Karpas-422 (cell line): ENCODE measurements around the gene POMGNT2. TPM values are rescaled to one million over a fixed set of nuclear protein-coding genes. Genes with fewer than 3 reads are reported as not detected.

ENCODE experiments used
- DNase-seq: peaks from one replicate; pipeline ENCODE4 v3.0.0-alpha.2; 2015
- H2AFZ ChIP-seq: fragments of 200-600 bp; sonication (generic); 2 replicates; pipeline ENCODE4 v1.6.1; 2014; ENCODE audit warnings: antibody characterized with exemption, low read length, mixed read lengths
- H3K27ac ChIP-seq: fragments of 200-600 bp; sonication (generic); 2 replicates; pipeline ENCODE4 v1.5.1; 2014; ENCODE audit warnings: mild to moderate bottlenecking, low read length, moderate library complexity
- H3K27me3 ChIP-seq: fragments of 200-600 bp; sonication (generic); 2 replicates; pipeline ENCODE4 v1.6.1; 2014; ENCODE audit warnings: low read length, mixed read lengths
- H3K36me3 ChIP-seq: fragments of 200-600 bp; sonication (generic); 2 replicates; pipeline ENCODE4 v1.6.1; 2014; ENCODE audit warnings: low read length, mixed read lengths; ENCODE audit not compliant: insufficient read depth
- H3K4me1 ChIP-seq: fragments of 200-600 bp; sonication (generic); 2 replicates; pipeline ENCODE4 v1.6.1; 2014; ENCODE audit warnings: mild to moderate bottlenecking, low read length, mixed read lengths
- H3K4me2 ChIP-seq: fragments of 200-600 bp; sonication (generic); 2 replicates; pipeline ENCODE4 v1.6.1; 2014; ENCODE audit warnings: low read length, low read depth, mild to moderate bottlenecking; ENCODE audit not compliant: poor library complexity, severe bottlenecking
- H3K4me3 ChIP-seq: fragments of 200-600 bp; sonication (generic); 2 replicates; pipeline ENCODE4 v1.5.1; 2014; ENCODE audit warnings: mild to moderate bottlenecking, antibody characterized with exemption, low read length, mixed read lengths
- H3K79me2 ChIP-seq: fragments of 200-600 bp; sonication (generic); 2 replicates; pipeline ENCODE4 v1.6.1; 2014; ENCODE audit warnings: mild to moderate bottlenecking, low read length, mixed read lengths
- H3K9ac ChIP-seq: fragments of 200-600 bp; sonication (generic); 2 replicates; pipeline ENCODE4 v1.6.0; 2014; ENCODE audit warnings: low read length
- H3K9me2 ChIP-seq: fragments of 200-600 bp; sonication (generic), shearing (Covaris generic); replicated peaks from 2 replicates; pipeline ENCODE4 v1.6.0; 2014; ENCODE audit warnings: mild to moderate bottlenecking, low read length, moderate library complexity; ENCODE audit not compliant: insufficient read depth
- H3K9me3 ChIP-seq: fragments of 300-700, 200-600 bp; sonication (generic); 2 replicates; pipeline ENCODE4 v1.6.1; 2014; ENCODE audit warnings: low read length, mixed read lengths
- H4K20me1 ChIP-seq: fragments of 200-600 bp; sonication (generic); 2 replicates; pipeline ENCODE4 v1.6.1; 2014; ENCODE audit warnings: mild to moderate bottlenecking, antibody characterized with exemption, low read length, low read depth; ENCODE audit not compliant: insufficient read depth
- total RNA-seq: library from RNA; depleted of rRNA; stranded (reverse); fragments of >200 nt; shearing (Covaris generic); gene quantifications from 2 replicates; pipeline ENCODE4 v1.2.3, GENCODE V29; 2014; ENCODE audit warnings: low replicate concordance; rRNA removed

POMGNT2 gene
- total RNA-seq, 1 experiment from 2014 or later: 59.3 TPM

- H3K9me3 ChIP-seq: no peaks in the 10 kb centered on the region
- H3K27ac ChIP-seq: peak overlapping the region; percentile 100
- H3K4me3 ChIP-seq: peak overlapping the region; percentile 38
- DNase-seq: no peak
- no peaks in the 10 kb centered on the region for H3K36me3 ChIP-seq
- no peaks in the 10 kb centered on the region for H3K27me3 ChIP-seq
- H4K20me1 ChIP-seq: no peaks in the 10 kb centered on the region
- peak overlapping the region; percentile 58 for H3K4me2 ChIP-seq
- peak overlapping the region; percentile 38 for H3K9ac ChIP-seq
- no peaks in the 10 kb centered on the region for H3K9me2 ChIP-seq
- no peak overlapping the region for H2AFZ ChIP-seq
- H3K79me2 ChIP-seq: peaks cover 5% of the 10 kb centered on the region; the same call in 1 of the 2 replicates
- H3K4me1 ChIP-seq: peaks cover 99% of the 10 kb centered on the region
Measured at GRCh38 chr3:43034200-43034599, 71.7 kb downstream of the POMGNT2 start.

- Histone ChIP-seq H3K36me3 (no peaks in the 10 kb centered on the region), H3K27ac (peak overlapping the region; percentile 100), H3K79me2 (peaks cover 5% of the 10 kb centered on the region; the same call in 1 of the 2 replicates), H3K4me3 (peak overlapping the region; percentile 8; the same call in 1 of the 2 replicates), H3K9ac (peak overlapping the region; percentile 70), H3K4me2 (peak overlapping the region; percentile 61), H4K20me1 (no peaks in the 10 kb centered on the region), H3K27me3 (no peaks in the 10 kb centered on the region), H2AFZ (no peak overlapping the region), H3K9me2 (no peaks in the 10 kb centered on the region), H3K9me3 (no peaks in the 10 kb centered on the region), H3K4me1 (peaks cover 100% of the 10 kb centered on the region)
- DNase-seq: no peak
Measured at GRCh38 chr3:43032646-43033628, 72.9 kb downstream of the POMGNT2 start.

DNA sequence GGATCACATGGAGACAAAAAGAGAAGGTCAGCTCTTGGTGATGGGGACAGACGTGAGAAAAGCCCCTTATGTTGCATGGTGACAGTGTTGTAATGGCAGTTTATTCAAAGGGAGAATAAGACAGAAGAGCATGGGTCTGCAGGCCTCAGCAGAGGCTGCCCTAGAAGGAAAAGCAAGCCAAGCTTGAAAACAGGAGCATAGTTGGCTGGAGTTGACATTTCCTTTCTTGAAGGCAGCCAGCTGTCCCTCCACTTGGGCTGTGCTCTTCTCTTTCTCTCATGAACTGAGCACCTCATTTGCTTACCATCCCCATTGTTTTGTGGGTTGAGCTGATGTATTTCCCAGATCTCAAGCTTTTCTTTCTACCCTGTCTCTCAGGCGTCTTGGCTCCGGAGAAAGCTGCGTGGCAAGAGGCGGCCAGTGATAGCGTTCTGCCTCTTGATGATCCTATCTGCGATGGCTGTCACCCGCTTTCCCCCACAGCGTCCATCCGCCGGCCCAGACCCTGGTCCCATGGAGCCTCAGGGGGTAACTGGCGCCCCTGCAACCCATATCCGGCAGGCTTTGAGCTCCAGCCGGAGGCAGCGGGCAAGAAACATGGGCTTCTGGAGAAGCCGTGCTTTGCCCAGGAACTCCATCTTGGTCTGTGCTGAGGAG lies 73.9 kb downstream of the POMGNT2 start:
- H3K4me2 ChIP-seq: peak overlapping the region; percentile 61
- peak overlapping the region; percentile 100 for H3K27ac ChIP-seq
- peaks cover 100% of the 10 kb centered on the region for H3K4me1 ChIP-seq
- peak overlapping the region; percentile 8; the same call in 1 of the 2 replicates for H3K4me3 ChIP-seq
- no peak overlapping the region for H2AFZ ChIP-seq
- H3K36me3 ChIP-seq: no peaks in the 10 kb centered on the region
- H3K9me3 ChIP-seq: no peaks in the 10 kb centered on the region
- peak overlapping the region; percentile 70 for H3K9ac ChIP-seq
- peak; percentile 65 for DNase-seq
- no peaks in the 10 kb centered on the region for H4K20me1 ChIP-seq
- H3K27me3 ChIP-seq: no peaks in the 10 kb centered on the region
- H3K9me2 ChIP-seq: no peaks in the 10 kb centered on the region
- peaks cover 5% of the 10 kb centered on the region; the same call in 1 of the 2 replicates for H3K79me2 ChIP-seq

- H3K9me2 ChIP-seq: no peaks in the 10 kb centered on the region
- peaks cover 5% of the 10 kb centered on the region; the same call in 1 of the 2 replicates for H3K79me2 ChIP-seq
- H3K9me3 ChIP-seq: no peaks in the 10 kb centered on the region
- H3K4me3 ChIP-seq: no peak overlapping the region
- no peaks in the 10 kb centered on the region for H3K27me3 ChIP-seq
- peak overlapping the region; percentile 70 for H3K9ac ChIP-seq
- H3K27ac ChIP-seq: peak overlapping the region; percentile 100
- peak; percentile 96 for DNase-seq
- H3K36me3 ChIP-seq: no peaks in the 10 kb centered on the region
- H3K4me2 ChIP-seq: peak overlapping the region; percentile 61
- no peak overlapping the region for H2AFZ ChIP-seq
- H3K4me1 ChIP-seq: peaks cover 100% of the 10 kb centered on the region
- no peaks in the 10 kb centered on the region for H4K20me1 ChIP-seq
Measured at GRCh38 chr3:43031485-43031884, 74.4 kb downstream of the POMGNT2 start.

GRCh38 chr3:43030162-43030935 lies 75.5 kb downstream of the POMGNT2 start:
- no peak for DNase-seq
- Histone ChIP-seq H3K9ac (peak overlapping the region; percentile 68), H3K79me2 (peaks cover 5% of the 10 kb centered on the region; the same call in 1 of the 2 replicates), H3K9me3 (no peaks in the 10 kb centered on the region), H3K27ac (peak overlapping the region; percentile 100), H3K9me2 (no peaks in the 10 kb centered on the region), H3K27me3 (no peaks in the 10 kb centered on the region), H3K4me3 (0 out of 2 replicates have a peak overlapping the region, but pooled peaks have one; percentile 17), H2AFZ (no peak overlapping the region), H3K4me2 (peak overlapping the region; percentile 61), H4K20me1 (no peaks in the 10 kb centered on the region), H3K36me3 (no peaks in the 10 kb centered on the region), H3K4me1 (peaks cover 100% of the 10 kb centered on the region)

Other genes starting within 250 kb of the POMGNT2 start
- not detected in 2 replicates for gene CYP8B1, start 230.2 kb downstream of the POMGNT2 start, total RNA-seq
- gene ZNF662, start 199.9 kb downstream of the POMGNT2 start, total RNA-seq: not detected in 2 replicates
- gene GASK1A, start 126.8 kb downstream of the POMGNT2 start, total RNA-seq: 6.4 and 8.1 TPM in 2 replicates
- gene SNRK, start 180.5 kb upstream of the POMGNT2 start, total RNA-seq: 20.5 and 26.5 TPM in 2 replicates